Measurements from ENCODE around the gene POLG2.

Gene POLG2

DNA sequence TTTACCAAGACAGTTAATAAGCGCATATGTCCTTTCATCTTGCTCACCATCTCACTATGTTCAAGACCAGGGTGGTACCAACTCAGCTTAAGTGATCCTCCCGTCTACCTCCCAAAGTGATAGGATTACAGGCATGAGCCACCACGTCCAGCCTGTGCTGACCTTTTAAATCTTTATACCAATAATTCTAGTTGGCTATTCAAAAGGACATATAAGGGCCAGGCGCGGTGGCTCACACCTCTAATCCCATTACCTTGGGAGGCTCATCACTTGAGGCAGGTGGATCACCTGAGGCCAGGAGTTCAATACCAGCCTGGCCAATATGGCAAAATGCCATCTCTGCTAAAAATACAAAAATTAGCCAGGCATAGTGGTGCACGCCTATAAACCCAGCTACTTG, 12.3 kb upstream of the POLG2 start:
- no peak overlapping the region for H3K4me3 ChIP-seq (ENCODE audit: low read depth, low read length)
- TF ChIP-seq, protein P1, sequence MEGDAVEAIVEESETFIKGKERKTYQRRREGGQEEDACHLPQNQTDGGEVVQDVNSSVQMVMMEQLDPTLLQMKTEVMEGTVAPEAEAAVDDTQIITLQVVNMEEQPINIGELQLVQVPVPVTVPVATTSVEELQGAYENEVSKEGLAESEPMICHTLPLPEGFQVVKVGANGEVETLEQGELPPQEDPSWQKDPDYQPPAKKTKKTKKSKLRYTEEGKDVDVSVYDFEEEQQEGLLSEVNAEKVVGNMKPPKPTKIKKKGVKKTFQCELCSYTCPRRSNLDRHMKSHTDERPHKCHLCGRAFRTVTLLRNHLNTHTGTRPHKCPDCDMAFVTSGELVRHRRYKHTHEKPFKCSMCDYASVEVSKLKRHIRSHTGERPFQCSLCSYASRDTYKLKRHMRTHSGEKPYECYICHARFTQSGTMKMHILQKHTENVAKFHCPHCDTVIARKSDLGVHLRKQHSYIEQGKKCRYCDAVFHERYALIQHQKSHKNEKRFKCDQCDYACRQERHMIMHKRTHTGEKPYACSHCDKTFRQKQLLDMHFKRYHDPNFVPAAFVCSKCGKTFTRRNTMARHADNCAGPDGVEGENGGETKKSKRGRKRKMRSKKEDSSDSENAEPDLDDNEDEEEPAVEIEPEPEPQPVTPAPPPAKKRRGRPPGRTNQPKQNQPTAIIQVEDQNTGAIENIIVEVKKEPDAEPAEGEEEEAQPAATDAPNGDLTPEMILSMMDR (IDR thresholded peaks at IDR 0.05; ENCODE audit: insufficient read depth, low read length, missing control alignments) = no peak
- DNase-seq (ENCODE audit: low read depth, low spot score) = no peak
- ChIA-PET CTCF (interaction anchor here (2.9 kb wide), 1 partner anchor 90 kb away, joined by 11 read pairs; no protein-coding TSS in a partner anchor), POLR2A (no interaction called here)

DNA sequence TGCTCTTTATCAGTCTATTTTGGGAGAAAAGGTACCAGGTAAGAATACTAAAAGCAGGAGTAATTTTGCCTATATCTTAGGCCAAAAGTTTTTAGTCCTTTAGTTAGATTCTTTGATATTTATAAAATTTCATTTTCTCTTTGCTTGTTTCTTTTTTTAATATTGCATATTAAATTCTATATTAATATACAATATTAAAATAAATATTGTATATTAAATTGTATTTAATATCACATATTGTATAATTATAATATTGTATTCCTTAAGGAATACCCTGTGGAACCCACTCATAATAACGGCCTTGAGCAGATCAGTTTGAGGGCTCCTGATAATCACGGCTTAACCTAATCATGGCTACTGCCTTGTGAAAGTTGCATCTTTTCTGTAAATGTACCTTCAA, 11.8 kb upstream of the POLG2 start:
- CTCF ChIA-PET = interaction anchor here (2.9 kb wide), 1 partner anchor 89 kb away, joined by 11 read pairs; no protein-coding TSS in a partner anchor
- TF ChIP-seq, protein P1 (IDR thresholded peaks at IDR 0.05; ENCODE audit: insufficient read depth, low read length, missing control alignments) = no peak

DNA sequence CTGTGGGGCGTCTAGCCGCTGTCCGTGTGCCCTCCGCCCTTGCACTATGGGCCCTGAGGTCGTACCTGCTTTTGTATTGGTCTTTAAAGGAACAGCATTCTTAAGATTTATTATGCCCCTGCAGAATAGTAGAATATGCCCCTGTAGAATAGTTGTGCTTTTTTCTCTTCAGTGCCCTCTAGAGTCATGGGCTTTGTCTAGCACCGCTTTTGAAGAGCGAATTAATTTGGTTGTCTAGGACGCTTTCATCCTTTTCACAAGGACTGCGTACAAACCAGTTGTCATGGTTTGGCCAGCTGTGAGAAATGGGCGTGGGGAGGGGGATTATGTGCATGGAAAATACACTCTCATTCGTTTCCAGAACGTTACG, 10.5 kb upstream of the POLG2 start:
- TF ChIP-seq, protein P1 (IDR thresholded peaks at IDR 0.05; ENCODE audit: insufficient read depth, low read length, missing control alignments) = peak; percentile 39
- CTCF ChIA-PET = interaction anchor here (0.6 to 8.5 kb wide), 9 partner anchors 9 to 187 kb away, joined by 3 to 88 read pairs (median 3); partner anchors contain the start of gene POLG2
- peak overlapping the region; percentile 97 for H3K4me3 ChIP-seq (ENCODE audit: low read depth, low read length)
- DNase-seq (ENCODE audit: low read depth, low spot score) = no peak
- POLR2A ChIA-PET = interaction anchor here (0.5 to 3.0 kb wide), 12 partner anchors 10 to 362 kb away, joined by 3 to 55 read pairs (median 4); partner anchors contain the start of gene POLG2

More for the DNA sequence above, 11.8 kb upstream of the POLG2 start:
- no peak for DNase-seq (ENCODE audit: low read depth, low spot score)
- H3K4me3 ChIP-seq (ENCODE audit: low read depth, low read length) = peak overlapping the region; percentile 97; the same call in 1 of the 2 replicates
- POLR2A ChIA-PET = no interaction called here

DNA sequence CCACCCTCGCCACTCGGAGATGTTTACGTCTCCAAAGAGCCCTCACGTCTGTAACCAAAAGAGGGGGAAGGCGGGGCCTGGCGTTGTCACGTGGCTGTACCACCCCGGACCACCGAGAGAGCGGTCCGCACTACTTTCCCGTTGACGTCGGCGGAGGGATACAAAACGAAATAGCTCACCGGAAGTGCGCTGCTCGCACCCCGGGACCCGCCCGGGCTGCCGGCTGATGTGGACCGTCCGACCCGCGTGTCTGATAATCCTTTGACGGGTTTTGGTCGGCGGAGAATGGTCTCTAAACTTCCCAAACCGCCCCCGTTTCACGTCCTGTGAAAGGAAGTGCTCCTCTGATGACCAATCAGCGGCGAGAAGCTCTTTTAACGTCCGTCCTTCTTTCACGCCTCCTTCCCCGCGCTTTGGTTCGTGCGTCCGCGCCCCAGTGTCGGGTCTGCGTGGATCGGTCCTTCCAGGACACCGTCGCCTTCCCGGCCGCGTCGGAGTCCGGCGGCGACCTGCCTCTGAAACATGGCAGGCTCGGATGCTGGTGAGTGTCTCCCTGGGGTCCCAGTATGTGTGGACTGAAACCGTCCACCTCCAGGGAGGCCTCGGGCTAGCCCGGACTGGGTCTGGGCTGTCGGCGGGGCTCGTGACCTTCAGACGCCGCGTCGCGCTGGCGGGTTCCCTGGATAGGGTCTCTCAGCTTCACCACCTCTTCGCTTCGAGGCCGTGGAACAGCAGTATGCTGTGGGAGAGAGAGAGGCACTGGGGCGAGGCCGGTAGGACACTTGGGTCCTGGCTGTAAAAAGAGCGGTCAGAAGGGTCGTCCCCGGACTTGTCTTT, 9.9 kb upstream of the POLG2 start, which contains the start of gene CEP95:
CEP95 (plus strand) TSS at position 402 of the 837 bp plus-strand sequence; CDS start at position 523, 121 bp downstream.
- DNase-seq (ENCODE audit: low read depth, low spot score) = peak; percentile 95
- TF ChIP-seq, protein P1 (IDR thresholded peaks at IDR 0.05; ENCODE audit: insufficient read depth, low read length, missing control alignments) = no peak
- H3K4me3 ChIP-seq (ENCODE audit: low read depth, low read length) = peak within 1 kb of the TSS; percentile 97
- ChIA-PET CTCF (interaction anchor here (1.0 to 8.5 kb wide), 5 partner anchors 9 to 187 kb away, joined by 3 to 88 read pairs (median 9); partner anchors contain the start of gene POLG2), POLR2A (interaction anchor here (0.5 to 3.0 kb wide), 19 partner anchors 9 to 361 kb away, joined by 3 to 55 read pairs (median 4); partner anchors contain the start of gene POLG2)

DNA sequence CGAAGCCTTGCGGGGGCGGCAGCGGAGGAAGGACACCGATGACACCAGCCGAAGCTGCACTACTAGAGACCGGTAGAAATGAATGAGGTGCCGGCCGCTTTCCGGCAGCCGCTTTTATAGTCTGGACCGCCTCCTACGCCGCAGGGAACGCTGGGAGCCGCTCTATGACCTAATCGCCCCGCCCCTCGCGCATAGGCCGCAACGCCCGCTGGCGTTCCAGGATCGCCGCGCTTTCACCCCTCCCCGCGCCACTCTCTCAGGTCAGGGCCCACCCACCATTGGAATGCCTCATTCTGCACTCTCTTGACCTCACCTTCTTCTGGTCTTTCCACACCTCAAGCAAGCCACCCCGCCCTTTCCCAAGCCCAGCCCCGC, 9.3 kb upstream of the POLG2 start, which contains the start of gene DDX5:
DDX5 (minus strand) TSS at position 89 of the 375 bp plus-strand sequence. CDS start 170 bp downstream, outside the sequence.
- peak; percentile 74 for DNase-seq (ENCODE audit: low read depth, low spot score)
- H3K4me3 ChIP-seq (ENCODE audit: low read depth, low read length) = peak within 1 kb of the TSS; percentile 97
- TF ChIP-seq, protein P1 (IDR thresholded peaks at IDR 0.05; ENCODE audit: insufficient read depth, low read length, missing control alignments) = no peak
- ChIA-PET CTCF (interaction anchor here (1.9 to 8.5 kb wide), 3 partner anchors 10 to 85 kb away, joined by 9 to 88 read pairs (median 78); partner anchors contain the start of gene POLG2), POLR2A (interaction anchor here (0.6 to 3.0 kb wide), 16 partner anchors 9 to 361 kb away, joined by 3 to 55 read pairs (median 4); partner anchors contain the start of gene POLG2)
